ENCODE results near the gene AFF1.

AFF1 gene

GRCh38 chr4:87018753-87019152 lies 83.9 kb downstream of the AFF1 start:
- Histone ChIP-seq H3K79me2 (ENCODE audit: low read length) (peaks cover 100% of the 10 kb centered on the region), H3K27ac (ENCODE audit: low read length) (no peak overlapping the region), H3F3A (ENCODE audit: insufficient read depth, low read length) (peaks cover 3% of the 10 kb centered on the region; the same call in 1 of the 2 replicates), H3K9ac (ENCODE audit: low read length) (no peak overlapping the region), H3K36me3 (replicated peaks; ENCODE audit: insufficient read depth, low read length) (no peaks in the 10 kb centered on the region), H3K4me1 (ENCODE audit: low read length) (peaks cover 28% of the 10 kb centered on the region), H3K4me3 (ENCODE audit: low read length) (no peak overlapping the region), H3K27me3 (replicated peaks; ENCODE audit: insufficient read depth, low read length) (no peaks in the 10 kb centered on the region), H3K9me3 (replicated peaks; ENCODE audit: insufficient read depth, low read length) (no peaks in the 10 kb centered on the region), H3K4me2 (ENCODE audit: low read depth, low read length) (no peak overlapping the region), H2AFZ (ENCODE audit: low read length) (no peak overlapping the region), H4K20me1 (ENCODE audit: insufficient read depth, low read length) (peaks cover 72% of the 10 kb centered on the region), H3K9me2 (replicated peaks; ENCODE audit: insufficient read depth, low read length) (no peaks in the 10 kb centered on the region)
- no peak for DNase-seq
- TF ChIP-seq CTCF (IDR thresholded peaks at IDR 0.05; ENCODE audit: low read length) (no peak), EZH2 (optimal IDR thresholded peaks at IDR 0.05; ENCODE audit: low read depth, low read length) (no peak), EZH2phosphoT487 (IDR thresholded peaks at IDR 0.05; ENCODE audit: low read length) (no peak)

GRCh38 chr4:87019246-87019791 lies 84.5 kb downstream of the AFF1 start:
- no peak for TF ChIP-seq CTCF (IDR thresholded peaks at IDR 0.05; ENCODE audit: low read length)
- TF ChIP-seq EZH2phosphoT487 (IDR thresholded peaks at IDR 0.05; ENCODE audit: low read length) = no peak
- no peak for TF ChIP-seq EZH2 (optimal IDR thresholded peaks at IDR 0.05; ENCODE audit: low read depth, low read length)
- H3K9ac ChIP-seq (ENCODE audit: low read length) = no peak overlapping the region
- no peaks in the 10 kb centered on the region for H3K36me3 ChIP-seq (replicated peaks; ENCODE audit: insufficient read depth, low read length)
- no peak overlapping the region for H3K4me3 ChIP-seq (ENCODE audit: low read length)
- H3K9me2 ChIP-seq (replicated peaks; ENCODE audit: insufficient read depth, low read length) = no peaks in the 10 kb centered on the region
- H3F3A ChIP-seq (ENCODE audit: insufficient read depth, low read length) = peaks cover 3% of the 10 kb centered on the region; the same call in 1 of the 2 replicates
- no peak overlapping the region for H3K27ac ChIP-seq (ENCODE audit: low read length)
- H3K27me3 ChIP-seq (replicated peaks; ENCODE audit: insufficient read depth, low read length) = no peaks in the 10 kb centered on the region
- H3K79me2 ChIP-seq (ENCODE audit: low read length) = peaks cover 100% of the 10 kb centered on the region
- H2AFZ ChIP-seq (ENCODE audit: low read length) = no peak overlapping the region
- H3K4me2 ChIP-seq (ENCODE audit: low read depth, low read length) = no peak overlapping the region
- H4K20me1 ChIP-seq (ENCODE audit: insufficient read depth, low read length) = peaks cover 72% of the 10 kb centered on the region
- DNase-seq = no peak
- H3K4me1 ChIP-seq (ENCODE audit: low read length) = peaks cover 22% of the 10 kb centered on the region
- H3K9me3 ChIP-seq (replicated peaks; ENCODE audit: insufficient read depth, low read length) = no peaks in the 10 kb centered on the region

- H3K27ac ChIP-seq (ENCODE audit: low read length) = no peak overlapping the region
- no peak overlapping the region for H3K4me2 ChIP-seq (ENCODE audit: low read depth, low read length)
These were observed 85.1 kb downstream of the AFF1 start for GRCh38 chr4:87019898-87020297.

More at GRCh38 chr4:87019898-87020297, 85.1 kb downstream of the AFF1 start:
- H3K79me2 ChIP-seq (ENCODE audit: low read length) = peaks cover 100% of the 10 kb centered on the region
- peaks cover 69% of the 10 kb centered on the region for H4K20me1 ChIP-seq (ENCODE audit: insufficient read depth, low read length)
- H3K9me2 ChIP-seq (replicated peaks; ENCODE audit: insufficient read depth, low read length) = no peaks in the 10 kb centered on the region
- no peak overlapping the region for H3K4me3 ChIP-seq (ENCODE audit: low read length)
- H2AFZ ChIP-seq (ENCODE audit: low read length) = no peak overlapping the region
- no peak overlapping the region for H3K9ac ChIP-seq (ENCODE audit: low read length)
- no peaks in the 10 kb centered on the region for H3K27me3 ChIP-seq (replicated peaks; ENCODE audit: insufficient read depth, low read length)
- no peaks in the 10 kb centered on the region for H3K36me3 ChIP-seq (replicated peaks; ENCODE audit: insufficient read depth, low read length)
- TF ChIP-seq CTCF (IDR thresholded peaks at IDR 0.05; ENCODE audit: low read length) = no peak
- TF ChIP-seq EZH2phosphoT487 (IDR thresholded peaks at IDR 0.05; ENCODE audit: low read length) = no peak
- TF ChIP-seq EZH2 (optimal IDR thresholded peaks at IDR 0.05; ENCODE audit: low read depth, low read length) = no peak
- H3F3A ChIP-seq (ENCODE audit: insufficient read depth, low read length) = peaks cover 3% of the 10 kb centered on the region; the same call in 1 of the 2 replicates
- H3K9me3 ChIP-seq (replicated peaks; ENCODE audit: insufficient read depth, low read length) = no peaks in the 10 kb centered on the region
- peaks cover 17% of the 10 kb centered on the region for H3K4me1 ChIP-seq (ENCODE audit: low read length)
- DNase-seq = no peak
